Tibial artery (tissue), 4 donors: ENCODE measurements around the gene SIPA1L3.

Experiments used
- DNase-seq, 2 donors: peaks; one replicate each; pipeline ENCODE4 v3.0.0-alpha.2; 2019
- H3K27ac ChIP-seq, 2 donors: fragments of 200-600 bp; sonication (generic) in 1 of 2; 1 replicate in 1 of 2; 2 replicates in 1 of 2; pipeline ENCODE4 v1.5.1; 2018 to 2019; ENCODE audit warnings: mild to moderate bottlenecking in 1 of 2
- H3K27me3 ChIP-seq, 2 donors: fragments of 200-600 bp; sonication (generic) in 1 of 2; one replicate each; pipeline versions ENCODE4 v1.5.1 to v1.6.0; 2016 to 2019
- H3K36me3 ChIP-seq, 3 donors: fragments of 200-600 bp; sonication (generic) in 2 of 3; one replicate each; pipeline ENCODE4 v1.5.1; 2016 to 2019; ENCODE audit warnings: mild to moderate bottlenecking in 2 of 3
- H3K4me1 ChIP-seq, 4 donors: fragments of 200-600 bp; sonication (generic) in 2 of 4; 1 replicate in 3 of 4; 2 replicates in 1 of 4; pipeline ENCODE4 v1.5.1; 2016 to 2019
- H3K4me3 ChIP-seq, 2 donors: fragments of 200-600 bp; sonication (generic) in 1 of 2; 1 replicate in 1 of 2; 2 replicates in 1 of 2; pipeline ENCODE4 v1.5.1; 2018 to 2019; ENCODE audit warnings: mild to moderate bottlenecking in 2 of 2
- H3K9me3 ChIP-seq, 3 donors: fragments of 200-600 bp; sonication (generic) in 1 of 3; one replicate each; pipeline ENCODE4 v1.5.1; 2016 to 2019
- CTCF ChIP-seq, 2 experiments: fragments of 200-600 bp in 1 of 2; fragments of 450-650 bp in 1 of 2; IDR thresholded peaks; one replicate each; pipeline ENCODE4 v1.5.1; 2017 to 2019; ENCODE audit warnings: antibody characterized with exemption in 2 of 2, mild to moderate bottlenecking in 1 of 2, moderate library complexity in 1 of 2
- intact Hi-C: fragments of 100-400 bp; cut with DNase I; formaldehyde crosslinking; loops from one replicate; pipeline ENCODE4 v1.15.0; 2023; ENCODE audit warnings: low total_unique reads

Gene SIPA1L3

DNA sequence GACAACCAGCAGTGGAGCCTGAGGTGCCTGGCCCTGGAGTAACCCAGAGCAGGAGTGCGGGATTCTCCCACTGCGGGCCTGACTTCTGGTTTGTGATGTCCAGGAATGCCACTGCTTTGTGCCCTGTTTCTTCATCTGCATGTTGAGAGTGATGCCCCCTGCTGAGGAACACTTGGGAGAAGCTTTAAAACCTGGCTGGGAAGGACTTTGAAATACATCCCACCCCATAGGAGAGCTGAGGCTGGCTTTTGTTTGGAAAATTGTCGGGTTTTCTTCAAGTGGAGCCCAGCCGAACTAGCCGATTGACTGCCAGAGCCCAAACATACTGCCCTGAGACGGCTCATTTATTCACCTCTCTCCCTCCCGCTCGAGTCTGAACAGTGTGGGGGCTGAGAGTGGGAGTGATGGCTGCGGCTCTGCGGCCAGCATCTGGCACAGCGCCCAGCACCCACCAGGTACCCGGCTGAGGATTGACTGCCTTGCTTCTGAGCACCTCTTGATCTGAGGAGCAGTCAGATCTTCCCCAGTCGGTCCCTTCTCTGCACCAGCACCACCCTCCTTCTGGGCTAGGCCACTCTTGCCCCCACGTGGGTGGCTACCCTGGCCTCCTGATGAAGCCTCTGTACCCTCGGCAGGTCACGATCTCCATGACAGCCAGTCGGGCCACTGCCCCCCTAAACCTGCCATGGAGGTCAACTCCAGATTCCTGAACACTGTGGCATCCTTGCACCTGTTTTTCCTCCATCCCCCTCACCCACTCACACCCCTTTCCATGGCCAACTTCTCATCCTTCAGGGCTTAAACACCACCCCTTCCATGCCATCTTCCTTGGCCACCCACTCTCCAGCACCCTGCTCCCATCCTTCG lies 148.9 kb downstream of the SIPA1L3 start:
- Histone ChIP-seq H3K9me3 (no peaks in the 10 kb centered on the region), H3K27me3 (no peaks in the 10 kb centered on the region), H3K36me3 (no peaks in the 10 kb centered on the region), H3K4me1 (peaks cover 0 to 5% (median 0%) of the 10 kb centered on the region in 4 donors), H3K4me3 (no peak overlapping the region), H3K27ac (no peak overlapping the region)
- intact Hi-C loops, result no loop called here
- DNase-seq, result no peak
- TF ChIP-seq CTCF (IDR thresholded peaks at IDR 0.05), result no peak

DNA sequence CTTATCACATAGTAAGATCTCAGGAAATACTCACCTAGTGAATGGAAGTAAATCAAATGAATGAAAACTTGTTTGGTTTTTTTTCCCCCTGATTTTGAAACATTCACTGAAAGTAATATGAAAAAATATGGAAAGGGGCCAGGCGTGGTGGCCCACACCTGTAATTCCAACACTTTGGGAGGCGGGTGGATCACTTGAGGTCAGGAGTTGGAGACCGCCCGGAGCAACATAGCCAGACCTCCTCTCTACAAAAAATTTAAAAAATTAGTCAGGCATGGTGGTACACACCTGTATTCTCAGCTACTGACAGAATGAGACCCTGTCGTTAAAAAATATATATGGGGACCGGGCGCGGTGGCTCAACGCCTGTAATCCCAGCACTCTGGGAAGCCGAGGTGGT lies 149.6 kb downstream of the SIPA1L3 start:
- intact Hi-C loops, result no loop called here
- H3K27me3 ChIP-seq, result no peaks in the 10 kb centered on the region
- H3K4me3 ChIP-seq, result no peak overlapping the region
- H3K27ac ChIP-seq, result no peak overlapping the region
- no peak for DNase-seq
- TF ChIP-seq CTCF (IDR thresholded peaks at IDR 0.05), result no peak
- H3K36me3 ChIP-seq, result no peaks in the 10 kb centered on the region
- no peaks in the 10 kb centered on the region for H3K9me3 ChIP-seq
- peaks cover 0 to 5% (median 0%) of the 10 kb centered on the region in 4 donors for H3K4me1 ChIP-seq

- no peak overlapping the region for H3K4me3 ChIP-seq
- no peaks in the 10 kb centered on the region for H3K36me3 ChIP-seq
- no peak for DNase-seq
- peaks cover 0 to 9% (median 0%) of the 10 kb centered on the region in 4 donors for H3K4me1 ChIP-seq
- H3K27ac ChIP-seq, result no peak overlapping the region
- no peak for TF ChIP-seq CTCF (IDR thresholded peaks at IDR 0.05)
- H3K9me3 ChIP-seq, result no peaks in the 10 kb centered on the region
- no peaks in the 10 kb centered on the region for H3K27me3 ChIP-seq
- intact Hi-C loops, result no loop called here
Measured at GRCh38 chr19:38057959-38058690, 151.1 kb downstream of the SIPA1L3 start.

DNA sequence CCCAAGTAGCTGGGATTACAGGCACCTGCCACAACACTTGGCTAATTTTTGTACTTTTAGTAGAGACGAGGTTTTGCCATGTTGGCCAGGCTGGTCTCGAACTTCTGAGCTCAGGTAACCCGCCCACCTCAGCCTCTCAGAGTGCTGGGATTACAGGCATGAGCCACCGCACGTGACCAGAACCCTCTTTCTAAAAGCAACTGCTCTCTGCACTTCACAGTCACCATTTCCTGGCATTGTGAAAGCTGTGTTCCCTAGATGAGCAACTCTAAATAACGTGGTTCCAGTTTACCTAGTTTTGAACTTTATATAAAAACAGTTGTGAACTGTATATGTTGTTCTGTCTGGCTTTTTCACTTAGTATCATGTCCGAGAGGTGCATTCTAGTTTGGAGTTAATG lies 152.9 kb downstream of the SIPA1L3 start:
- Histone ChIP-seq H3K4me1 (peaks cover 0 to 10% (median 0%) of the 10 kb centered on the region in 4 donors), H3K9me3 (no peaks in the 10 kb centered on the region), H3K27me3 (no peaks in the 10 kb centered on the region), H3K27ac (no peak overlapping the region), H3K36me3 (no peaks in the 10 kb centered on the region), H3K4me3 (no peak overlapping the region)
- DNase-seq, result no peak
- intact Hi-C loops, result no loop called here
- TF ChIP-seq CTCF (IDR thresholded peaks at IDR 0.05), result no peak

GRCh38 chr19:38060331-38060730 lies 153.3 kb downstream of the SIPA1L3 start:
- no peaks in the 10 kb centered on the region for H3K27me3 ChIP-seq
- DNase-seq, result no peak
- H3K36me3 ChIP-seq, result no peaks in the 10 kb centered on the region
- intact Hi-C loops, result no loop called here
- H3K4me1 ChIP-seq, result peaks cover 0 to 6% (median 0%) of the 10 kb centered on the region in 4 donors
- no peak overlapping the region for H3K4me3 ChIP-seq
- H3K9me3 ChIP-seq, result no peaks in the 10 kb centered on the region
- no peak for TF ChIP-seq CTCF (IDR thresholded peaks at IDR 0.05)
- H3K27ac ChIP-seq, result no peak overlapping the region
